ENCODE results near the gene LYL1. TPM values are rescaled to one million over a fixed set of nuclear protein-coding genes. Genes with fewer than 3 reads are reported as not detected.

The LYL1 gene
- total and polyA plus RNA-seq, 9 of the 15 experiments (the other 6 are each of a cell fraction or from before 2014, with no cell fraction given): 1.3 to 266 (median 34.0) TPM

- WGBS (ENCODE audit: insufficient coverage, low coverage, missing lambda C conversion rate): 86% methylated on average over 8 of the region's 9 CpGs
- H2AFZ ChIP-seq (ENCODE audit: low read depth, low read length): no peak overlapping the region
- H3K9ac ChIP-seq (ENCODE audit: insufficient read depth in 1 of 2, low read depth in 2 of 2, low read length in 2 of 2): peak overlapping the region in 1 of 2 experiments; percentile 43; a peak in 1 of 4 replicates
- in situ Hi-C loops (cut with MboI): no loop called here
- H3K9me3 ChIP-seq (replicated peaks; ENCODE audit: control insufficient read depth, insufficient read depth, low read depth, low read length): no peaks in the 10 kb centered on the region
- no peaks in the 10 kb centered on the region for H3K79me2 ChIP-seq (ENCODE audit: control insufficient read depth, insufficient read depth, low read length)
- peaks cover 22% of the 10 kb centered on the region; the same call in 1 of the 3 replicates for H3K36me3 ChIP-seq (ENCODE audit: control insufficient read depth, insufficient read depth, low read length)
- no peak for DNase-seq (ENCODE audit: extremely low read depth in 1 of 4, low spot score in 3 of 4)
- CTCF ChIA-PET (ENCODE audit: low intra/inter-chr PET ratio): no interaction called here
- H3K9me1 ChIP-seq (ENCODE audit: control insufficient read depth, insufficient read depth, low read length): no peaks in the 10 kb centered on the region
- peaks cover 19 to 52% of the 10 kb centered on the region in 2 experiments for H3K4me1 ChIP-seq (replicated peaks in 1 of 2; ENCODE audit: control insufficient read depth in 2 of 2, insufficient read depth in 2 of 2, low read length in 2 of 2)
- no peak overlapping the region for H3K27ac ChIP-seq (ENCODE audit: extremely low read depth, low read depth, low read length)
- no peak for FAIRE-seq
- H3K4me2 ChIP-seq (ENCODE audit: insufficient read depth, low read length): no peak overlapping the region
- no peaks in the 10 kb centered on the region for H4K20me1 ChIP-seq (replicated peaks; ENCODE audit: control insufficient read depth, insufficient read depth, low read length)
- intact Hi-C loops (cut with micrococcal nuclease): no loop called here
- no peaks in the 10 kb centered on the region for H3K27me3 ChIP-seq (ENCODE audit: control insufficient read depth in 2 of 2, insufficient read depth in 2 of 2, low read length in 2 of 2)
- BruUV-seq (replicated peaks): no TSS peak
- POLR2A ChIA-PET: interaction anchor here (0.9 to 1.7 kb wide), 4 partner anchors 10 to 51 kb away, joined by 3 to 5 read pairs (median 4); no protein-coding TSS in a partner anchor
- H3K4me3 ChIP-seq: no peak overlapping the region
- ATAC-seq: no peak
- no peak for TF ChIP-seq ZNF592 (IDR thresholded peaks at IDR 0.05)
- no peak for TF ChIP-seq ZNF232 (CRISPR knock-in tag; IDR thresholded peaks at IDR 0.05)
- no peak for TF ChIP-seq PPARD (CRISPR knock-in tag; IDR thresholded peaks at IDR 0.05)
- no peak for TF ChIP-seq RFX1 (IDR thresholded peaks at IDR 0.05)
- TF ChIP-seq NCOR1 (IDR thresholded peaks at IDR 0.05): no peak
- no peak for TF ChIP-seq CCNT2 (IDR thresholded peaks at IDR 0.05; ENCODE audit: borderline replicate concordance, extremely low read depth, insufficient read length, low read depth, low read length)
- TF ChIP-seq RAD21 (CRISPR knock-in tag; conservative IDR thresholded peaks at IDR 0.05 in 1 of 2, IDR thresholded peaks at IDR 0.05 in 1 of 2): no peak
- no peak for TF ChIP-seq PCBP2 (IDR thresholded peaks at IDR 0.05; ENCODE audit: low read depth, low read length, poor library complexity, severe bottlenecking)
- TF ChIP-seq ZNF143 (CRISPR knock-in tag; IDR thresholded peaks at IDR 0.05): no peak
- TF ChIP-seq, protein P1, sequence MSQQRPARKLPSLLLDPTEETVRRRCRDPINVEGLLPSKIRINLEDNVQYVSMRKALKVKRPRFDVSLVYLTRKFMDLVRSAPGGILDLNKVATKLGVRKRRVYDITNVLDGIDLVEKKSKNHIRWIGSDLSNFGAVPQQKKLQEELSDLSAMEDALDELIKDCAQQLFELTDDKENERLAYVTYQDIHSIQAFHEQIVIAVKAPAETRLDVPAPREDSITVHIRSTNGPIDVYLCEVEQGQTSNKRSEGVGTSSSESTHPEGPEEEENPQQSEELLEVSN (IDR thresholded peaks at IDR 0.05; ENCODE audit: borderline replicate concordance in 1 of 2, extremely low read depth in 1 of 2, insufficient read depth in 1 of 2, insufficient read length in 1 of 2, low read depth in 1 of 2, low read length in 1 of 2, poor library complexity in 1 of 2, severe bottlenecking in 1 of 2): no peak
- TF ChIP-seq, protein P2, sequence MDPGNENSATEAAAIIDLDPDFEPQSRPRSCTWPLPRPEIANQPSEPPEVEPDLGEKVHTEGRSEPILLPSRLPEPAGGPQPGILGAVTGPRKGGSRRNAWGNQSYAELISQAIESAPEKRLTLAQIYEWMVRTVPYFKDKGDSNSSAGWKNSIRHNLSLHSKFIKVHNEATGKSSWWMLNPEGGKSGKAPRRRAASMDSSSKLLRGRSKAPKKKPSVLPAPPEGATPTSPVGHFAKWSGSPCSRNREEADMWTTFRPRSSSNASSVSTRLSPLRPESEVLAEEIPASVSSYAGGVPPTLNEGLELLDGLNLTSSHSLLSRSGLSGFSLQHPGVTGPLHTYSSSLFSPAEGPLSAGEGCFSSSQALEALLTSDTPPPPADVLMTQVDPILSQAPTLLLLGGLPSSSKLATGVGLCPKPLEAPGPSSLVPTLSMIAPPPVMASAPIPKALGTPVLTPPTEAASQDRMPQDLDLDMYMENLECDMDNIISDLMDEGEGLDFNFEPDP (CRISPR knock-in tag; IDR thresholded peaks at IDR 0.05): no peak
- no peak for TF ChIP-seq MCM5 (IDR thresholded peaks at IDR 0.05; ENCODE audit: low read depth)
- TF ChIP-seq ILK (tag; IDR thresholded peaks at IDR 0.05; ENCODE audit: borderline replicate concordance, low read depth): no peak
- TF ChIP-seq ZFP1 (CRISPR knock-in tag; IDR thresholded peaks at IDR 0.05): no peak
- TF ChIP-seq ETV5 (CRISPR knock-in tag; IDR thresholded peaks at IDR 0.05; ENCODE audit: low read depth): no peak
- no peak for TF ChIP-seq ARNT (IDR thresholded peaks at IDR 0.05)
These were observed 19.0 kb downstream of the LYL1 start for GRCh38 chr19:13083627-13084026.

Measured in K562 (cell line).